Bronchial epithelial cell (primary cell): ENCODE data around the gene TFDP1. TPM values are rescaled to one million over a fixed set of nuclear protein-coding genes. Genes with fewer than 3 reads are reported as not detected.
A peak's percentile ranks its signal among the peaks of the same experiment; 100 is the strongest.

ENCODE experiments used
- DNase-seq: peaks from one replicate; pipeline ENCODE4 v3.0.0-alpha.2; 2010; ENCODE audit warnings: low read depth
- FAIRE-seq: peaks from 2 replicates; lab custom pipeline; 2011; peaks lifted over from hg19 to GRCh38; lab: Jason Lieb, UNC
- H3K27me3 ChIP-seq: 2 replicates; pipeline ENCODE4 v1.5.1; 2011; ENCODE audit warnings: low read length; ENCODE audit not compliant: control insufficient read depth, insufficient read depth
- H3K36me3 ChIP-seq: 2 replicates; pipeline ENCODE4 v1.5.1; 2011; ENCODE audit warnings: low read length; ENCODE audit not compliant: control insufficient read depth, insufficient read depth
- H3K4me3 ChIP-seq: 2 replicates; pipeline ENCODE4 v1.5.1; 2011; ENCODE audit warnings: mild to moderate bottlenecking, low read depth, low read length, control low read depth
- CTCF ChIP-seq: IDR thresholded peaks from 2 replicates; pipeline ENCODE4 v1.5.1; 2011; ENCODE audit warnings: mild to moderate bottlenecking, moderate library complexity, low read length, control low read depth, inconsistent platforms; ENCODE audit not compliant: insufficient read depth, severe bottlenecking
- total RNA-seq: library from RNA; depleted of rRNA; stranded (reverse); fragments of >200 nt; gene quantifications from 2 replicates; pipeline ENCODE4 v1.2.1, GENCODE V29; 2014

Gene TFDP1
- total RNA-seq, 1 donor from 2014 or later: 32.6 TPM

- no peak for FAIRE-seq
- no peaks in the 10 kb centered on the region for H3K36me3 ChIP-seq
- no peak overlapping the region for H3K4me3 ChIP-seq
- no peak for DNase-seq
- no peak for TF ChIP-seq CTCF
- H3K27me3 ChIP-seq: no peaks in the 10 kb centered on the region
Observed at GRCh38 chr13:113566227-113566561, 18.4 kb upstream of the TFDP1 start.

GRCh38 chr13:113567681-113568080 is 16.9 kb upstream of the TFDP1 start:
- Histone ChIP-seq H3K4me3 (no peak overlapping the region), H3K36me3 (no peaks in the 10 kb centered on the region), H3K27me3 (no peaks in the 10 kb centered on the region)
- TF ChIP-seq CTCF: no peak
- DNase-seq (no peak), FAIRE-seq (no peak)

- no peak for TF ChIP-seq CTCF
- DNase-seq (peak; percentile 52), FAIRE-seq (no peak)
- Histone ChIP-seq H3K36me3 (no peaks in the 10 kb centered on the region), H3K4me3 (no peak overlapping the region), H3K27me3 (no peaks in the 10 kb centered on the region)
Observed at GRCh38 chr13:113573065-113573464, 11.5 kb upstream of the TFDP1 start.

GRCh38 chr13:113576597-113576996 is 8.0 kb upstream of the TFDP1 start:
- DNase-seq (no peak), FAIRE-seq (no peak)
- H3K4me3 ChIP-seq: no peak overlapping the region
- H3K27me3 ChIP-seq: no peaks in the 10 kb centered on the region
- H3K36me3 ChIP-seq: no peaks in the 10 kb centered on the region
- no peak for TF ChIP-seq CTCF

GRCh38 chr13:113577881-113578435 is 6.6 kb upstream of the TFDP1 start:
- TF ChIP-seq CTCF: no peak
- H3K4me3 ChIP-seq: no peak overlapping the region
- FAIRE-seq (no peak), DNase-seq (no peak)
- H3K36me3 ChIP-seq: no peaks in the 10 kb centered on the region
- no peaks in the 10 kb centered on the region for H3K27me3 ChIP-seq

- no peaks in the 10 kb centered on the region for H3K27me3 ChIP-seq
- TF ChIP-seq CTCF: no peak
- no peak for FAIRE-seq
- DNase-seq: no peak
- H3K36me3 ChIP-seq: no peaks in the 10 kb centered on the region
- H3K4me3 ChIP-seq: no peak overlapping the region
Observed at GRCh38 chr13:113579686-113580085, 4.9 kb upstream of the TFDP1 start.
